Uterus (tissue), 4 donors: ENCODE data around the gene ARAP1. TPM values are rescaled to one million over a fixed set of nuclear protein-coding genes. Genes with fewer than 3 reads are reported as not detected.

Source experiments
- DNase-seq, 2 donors: peaks; one replicate each; pipeline ENCODE4 v3.0.0-alpha.2; 2019 to 2020
- H3K27ac ChIP-seq, 2 donors: fragments of 200-600 bp; sonication (generic); 1 replicate in 1 of 2; 2 replicates in 1 of 2; pipeline ENCODE4 v1.5.1; 2016 to 2018
- H3K27me3 ChIP-seq, 2 donors: fragments of 200-600 bp; sonication (generic); one replicate each; pipeline ENCODE4 v1.5.1; 2018 to 2019; ENCODE audit warnings: control low read depth in 1 of 2
- H3K36me3 ChIP-seq, 2 donors: fragments of 200-600 bp; sonication (generic); one replicate each; pipeline ENCODE4 v1.5.1; 2019; ENCODE audit warnings: control low read depth in 1 of 2
- H3K4me1 ChIP-seq, 2 donors: fragments of 200-600 bp; sonication (generic); one replicate each; pipeline ENCODE4 v1.5.1; 2018 to 2019; ENCODE audit warnings: control low read depth in 1 of 2
- H3K4me3 ChIP-seq, 2 donors: fragments of 200-600 bp; sonication (generic); 1 replicate in 1 of 2; 2 replicates in 1 of 2; pipeline ENCODE4 v1.5.1; 2018 to 2019; ENCODE audit warnings: mild to moderate bottlenecking in 1 of 2
- H3K9me3 ChIP-seq, 2 donors: fragments of 200-600 bp; sonication (generic); one replicate each; pipeline ENCODE4 v1.5.1; 2019; ENCODE audit warnings: control low read depth in 1 of 2
- POLR2A ChIP-seq, 2 donors: fragments of 450-650 bp; IDR thresholded peaks; one replicate each; pipeline ENCODE4 v1.6.1; 2016; ENCODE audit warnings: antibody characterized with exemption in 2 of 2, mild to moderate bottlenecking in 1 of 2, moderate library complexity in 1 of 2
- intact Hi-C: fragments of 100-400 bp; cut with DNase I; formaldehyde crosslinking; loops from one replicate; pipeline ENCODE4 v1.15.1; 2023; ENCODE audit warnings: low total_unique reads
- total RNA-seq, 4 donors: library from RNA; depleted of rRNA in 3 of 4; stranded (reverse); fragments of >200 nt in 3 of 4; gene quantifications; one replicate each; pipeline versions ENCODE4 v1.1.0 to v1.2.4, GENCODE V29; 2014 to 2023
- TF ChIP-seq, protein P1 (sequence below), 4 experiments: fragments of 200-600 bp in 2 of 4; fragments of 450-650 bp in 2 of 4; sonication (generic) in 2 of 4; IDR thresholded peaks; one replicate each; pipeline ENCODE4 v1.5.1; 2016 to 2019; ENCODE audit warnings: antibody characterized with exemption in 4 of 4, mild to moderate bottlenecking in 2 of 4, moderate library complexity in 1 of 4
- donor health status: DM: yes; HTN: yes; CAD: no.

Gene ARAP1
- total RNA-seq, 4 donors from 2014 or later: 21.3 to 222 (median 70.4) TPM

DNA sequence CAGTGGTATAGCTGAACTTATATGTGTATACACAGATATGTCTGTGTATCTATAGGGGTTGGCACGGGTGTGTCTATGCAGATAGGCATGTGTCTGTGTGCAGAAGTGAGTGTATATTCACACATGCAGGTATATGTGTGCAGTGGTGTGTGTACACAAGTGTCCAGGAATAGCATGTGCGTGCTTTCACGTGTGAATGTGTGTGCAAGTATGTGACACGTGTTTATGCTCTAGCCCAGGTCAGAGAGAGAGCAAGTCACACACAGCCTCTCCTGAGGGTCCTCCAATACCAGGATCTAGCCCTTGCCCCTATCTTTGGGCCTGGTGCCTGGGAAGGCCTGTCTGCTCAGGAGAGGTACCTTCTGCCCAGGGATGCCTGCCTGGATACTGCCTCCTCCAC, 104.3 kb downstream of the ARAP1 start:
- no peaks in the 10 kb centered on the region for H3K36me3 ChIP-seq
- intact Hi-C loops: loop anchor here (10.0 kb wide), 1 partner anchor 63 kb away; no protein-coding TSS in a partner anchor
- no peak for DNase-seq
- no peaks in the 10 kb centered on the region for H3K9me3 ChIP-seq
- no peaks in the 10 kb centered on the region for H3K27me3 ChIP-seq
- H3K4me3 ChIP-seq: no peak overlapping the region
- no peak overlapping the region for H3K27ac ChIP-seq
- TF ChIP-seq, protein P1, sequence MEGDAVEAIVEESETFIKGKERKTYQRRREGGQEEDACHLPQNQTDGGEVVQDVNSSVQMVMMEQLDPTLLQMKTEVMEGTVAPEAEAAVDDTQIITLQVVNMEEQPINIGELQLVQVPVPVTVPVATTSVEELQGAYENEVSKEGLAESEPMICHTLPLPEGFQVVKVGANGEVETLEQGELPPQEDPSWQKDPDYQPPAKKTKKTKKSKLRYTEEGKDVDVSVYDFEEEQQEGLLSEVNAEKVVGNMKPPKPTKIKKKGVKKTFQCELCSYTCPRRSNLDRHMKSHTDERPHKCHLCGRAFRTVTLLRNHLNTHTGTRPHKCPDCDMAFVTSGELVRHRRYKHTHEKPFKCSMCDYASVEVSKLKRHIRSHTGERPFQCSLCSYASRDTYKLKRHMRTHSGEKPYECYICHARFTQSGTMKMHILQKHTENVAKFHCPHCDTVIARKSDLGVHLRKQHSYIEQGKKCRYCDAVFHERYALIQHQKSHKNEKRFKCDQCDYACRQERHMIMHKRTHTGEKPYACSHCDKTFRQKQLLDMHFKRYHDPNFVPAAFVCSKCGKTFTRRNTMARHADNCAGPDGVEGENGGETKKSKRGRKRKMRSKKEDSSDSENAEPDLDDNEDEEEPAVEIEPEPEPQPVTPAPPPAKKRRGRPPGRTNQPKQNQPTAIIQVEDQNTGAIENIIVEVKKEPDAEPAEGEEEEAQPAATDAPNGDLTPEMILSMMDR (IDR thresholded peaks at IDR 0.05): no peak
- no peak for TF ChIP-seq POLR2A (IDR thresholded peaks at IDR 0.05)
- no peaks in the 10 kb centered on the region for H3K4me1 ChIP-seq

DNA sequence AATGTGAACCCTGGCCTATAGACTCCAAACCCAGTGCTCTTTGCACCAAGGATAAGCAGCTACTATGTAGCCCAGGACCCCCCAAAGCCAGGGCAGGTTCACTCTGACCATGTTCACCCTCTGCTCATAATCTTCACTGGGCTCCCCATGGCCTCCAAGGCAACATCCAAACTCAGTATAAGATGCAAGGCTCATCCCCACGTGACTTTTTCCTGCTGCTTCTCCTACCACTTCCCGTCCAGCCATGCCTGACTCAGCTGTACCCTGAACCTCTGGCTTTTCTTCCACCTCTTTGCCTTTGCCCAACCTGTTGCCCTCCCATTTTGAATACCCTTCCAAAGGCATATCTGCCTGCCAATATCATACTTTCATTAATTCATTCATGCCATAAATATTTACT, 105.7 kb downstream of the ARAP1 start:
- TF ChIP-seq, protein P1 (IDR thresholded peaks at IDR 0.05): no peak
- TF ChIP-seq POLR2A (IDR thresholded peaks at IDR 0.05): no peak
- DNase-seq: no peak
- no peak overlapping the region for H3K27ac ChIP-seq
- H3K36me3 ChIP-seq: no peaks in the 10 kb centered on the region
- no peaks in the 10 kb centered on the region for H3K27me3 ChIP-seq
- H3K9me3 ChIP-seq: no peaks in the 10 kb centered on the region
- H3K4me3 ChIP-seq: no peak overlapping the region
- intact Hi-C loops: loop anchor here (10.0 kb wide), 1 partner anchor 62 kb away; no protein-coding TSS in a partner anchor
- H3K4me1 ChIP-seq: no peaks in the 10 kb centered on the region

DNA sequence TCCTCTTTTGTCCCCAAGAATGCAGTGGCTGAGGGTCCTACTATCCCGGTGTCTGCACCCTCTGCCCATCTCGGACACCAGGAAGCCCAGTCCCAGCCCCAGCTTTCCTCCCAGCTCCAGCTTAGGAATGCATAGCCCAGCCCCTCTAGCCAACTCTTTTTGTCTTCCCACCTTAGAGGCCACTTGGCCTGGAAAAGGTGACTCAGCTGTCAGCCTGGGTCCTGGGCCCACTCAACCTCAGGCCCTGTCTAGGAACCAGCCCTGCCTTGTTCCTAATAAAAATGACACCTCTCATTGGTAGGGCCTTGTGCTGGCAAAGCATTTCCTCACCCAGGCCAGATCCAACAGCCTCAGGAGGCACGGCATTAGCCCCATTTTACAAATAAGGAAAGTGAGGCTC, 106.2 kb downstream of the ARAP1 start:
- Histone ChIP-seq H3K36me3 (no peaks in the 10 kb centered on the region), H3K9me3 (no peaks in the 10 kb centered on the region), H3K4me3 (no peak overlapping the region), H3K4me1 (no peaks in the 10 kb centered on the region), H3K27me3 (no peaks in the 10 kb centered on the region), H3K27ac (no peak overlapping the region)
- intact Hi-C loops: loop anchor here (10.0 kb wide), 1 partner anchor 61 kb away; no protein-coding TSS in a partner anchor
- TF ChIP-seq, protein P1 (IDR thresholded peaks at IDR 0.05): no peak
- TF ChIP-seq POLR2A (IDR thresholded peaks at IDR 0.05): no peak
- DNase-seq: no peak

DNA sequence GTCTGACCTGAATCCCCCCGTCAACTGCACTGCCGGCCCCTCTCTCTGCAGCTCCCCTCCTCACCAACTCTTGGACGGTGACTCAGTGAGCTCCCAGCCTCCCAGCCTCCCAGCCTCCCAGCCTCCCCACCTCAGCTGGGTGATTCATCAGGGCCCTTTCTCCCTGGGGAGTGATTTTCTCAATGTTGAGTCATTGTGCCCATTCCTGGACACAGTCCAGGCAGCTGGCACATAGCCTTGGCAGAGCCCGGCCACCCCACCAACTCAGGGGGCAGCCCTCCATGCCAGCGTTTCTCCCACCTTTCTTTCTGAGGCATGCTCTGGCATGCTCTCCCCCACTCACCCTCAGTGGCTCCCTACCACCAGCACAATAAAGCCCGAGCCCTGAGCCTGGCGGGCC, 108.7 kb downstream of the ARAP1 start:
- Histone ChIP-seq H3K4me1 (no peaks in the 10 kb centered on the region), H3K27me3 (no peaks in the 10 kb centered on the region), H3K27ac (no peak overlapping the region), H3K36me3 (no peaks in the 10 kb centered on the region), H3K4me3 (no peak overlapping the region), H3K9me3 (no peaks in the 10 kb centered on the region)
- intact Hi-C loops: loop anchor here (10.0 kb wide), 1 partner anchor 59 kb away; no protein-coding TSS in a partner anchor
- TF ChIP-seq POLR2A (IDR thresholded peaks at IDR 0.05): no peak
- TF ChIP-seq, protein P1 (IDR thresholded peaks at IDR 0.05): no peak
- peak in 1 of 2 donors; percentile 27 for DNase-seq

DNA sequence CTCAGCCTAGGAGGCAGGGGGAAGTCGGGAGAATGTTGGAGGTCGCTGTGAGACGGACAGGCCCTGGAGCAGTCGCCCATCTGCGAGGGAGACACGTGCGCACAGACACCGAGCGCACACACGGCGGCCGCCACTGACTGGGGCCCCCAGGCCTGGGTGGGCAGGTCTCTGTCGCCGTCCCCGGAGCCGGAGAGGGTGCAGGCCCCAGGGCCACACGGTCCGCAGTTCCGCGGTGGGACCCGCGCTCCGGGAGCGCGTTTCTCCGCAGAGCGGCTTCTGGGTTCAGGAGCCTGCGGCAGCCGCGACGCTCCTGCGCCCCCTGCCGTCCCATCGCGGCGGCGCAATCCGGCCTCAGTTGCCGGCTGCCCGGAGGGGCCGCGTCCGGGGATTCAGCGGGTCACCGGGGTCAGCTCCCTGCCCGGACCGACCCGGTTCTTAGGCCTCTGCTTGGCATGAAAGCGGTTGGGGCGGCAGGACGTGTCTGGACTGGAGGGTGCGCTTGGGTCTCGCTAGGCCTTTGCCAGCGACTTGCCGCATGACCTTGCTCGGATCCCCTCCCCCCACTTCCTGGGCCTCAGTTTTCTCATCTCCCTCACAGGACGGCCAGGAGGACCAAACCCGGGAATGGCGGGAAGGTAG, 109.2 kb downstream of the ARAP1 start:
- Histone ChIP-seq H3K27me3 (no peaks in the 10 kb centered on the region), H3K9me3 (no peaks in the 10 kb centered on the region), H3K4me3 (peak overlapping the region; percentile 42 to 54), H3K36me3 (no peaks in the 10 kb centered on the region), H3K4me1 (no peaks in the 10 kb centered on the region), H3K27ac (peak overlapping the region; percentile 17 to 73)
- DNase-seq: peak; percentile 38 to 64
- TF ChIP-seq POLR2A (IDR thresholded peaks at IDR 0.05): no peak
- TF ChIP-seq, protein P1 (IDR thresholded peaks at IDR 0.05): peak; percentile 95 to 99 (median 96)
- intact Hi-C loops: loop anchor here (10.0 kb wide), 1 partner anchor 58 kb away; no protein-coding TSS in a partner anchor
